K562 (cell line): ENCODE results near the gene ETHE1. TPM values are rescaled to one million over a fixed set of nuclear protein-coding genes. Genes with fewer than 3 reads are reported as not detected.

ENCODE experiments used
- ATAC-seq: fragments of 200-7000 bp; cut with Tn5 transposase; 3 replicates; pipeline ENCODE4 v1.9.1; 2020; ENCODE audit warnings: moderate library complexity
- BruUV-seq: library from RNA; stranded (reverse); fragments of 400-500 nt; replicated peaks from 2 replicates; lab custom pipeline; 2021; lab: Mats Ljungman, UMichigan
- CTCF ChIA-PET: fragments of 300-600 bp; formaldehyde crosslinking; extraction: SDS; loops from one replicate; lab custom pipeline; 2021; ENCODE audit warnings: low intra/inter-chr PET ratio; lab: Yijun Ruan, JAX
- POLR2A ChIA-PET: fragments of 300-600, 350-650 bp; sonication (Branson Sonifier 250); formaldehyde crosslinking; extraction: SDS; loops from one replicate; lab custom pipeline; 2021; ENCODE audit warnings: antibody characterized with exemption, inconsistent platforms; lab: Yijun Ruan, JAX
- DNase-seq, 4 experiments: peaks; one replicate each; pipeline versions ENCODE4 v3.0.0 to v3.0.0-alpha.2; 2011 to 2018; ENCODE audit warnings: low spot score in 3 of 4, mixed read lengths in 3 of 4; ENCODE audit errors: extremely low read depth in 1 of 4
- FAIRE-seq: peaks from 2 replicates; lab custom pipeline; 2011; peaks lifted over from hg19 to GRCh38; lab: Jason Lieb, UNC
- H2AFZ ChIP-seq: 2 replicates; pipeline ENCODE4 v1.6.0; 2011; ENCODE audit warnings: low read depth, low read length, control low read depth, inconsistent platforms
- H3K27ac ChIP-seq: fragments of 200-600 bp; 3 replicates; pipeline ENCODE4 v1.8.0; 2011; ENCODE audit warnings: low read depth, mild to moderate bottlenecking, control low read depth, inconsistent platforms, low read length, moderate library complexity, mixed read lengths; ENCODE audit errors: extremely low read depth
- H3K27me3 ChIP-seq, 2 experiments: fragments of 300-600 bp in 1 of 2; 2 replicates in 1 of 2; 3 replicates in 1 of 2; pipeline versions ENCODE4 v1.6.0 to v1.8.0; 2011; ENCODE audit warnings: inconsistent platforms in 2 of 2, low read length in 2 of 2, mild to moderate bottlenecking in 1 of 2, mixed read lengths in 1 of 2, moderate library complexity in 1 of 2; ENCODE audit not compliant: control insufficient read depth in 2 of 2, insufficient read depth in 2 of 2
- H3K36me3 ChIP-seq: fragments of 300-600 bp; 3 replicates; pipeline ENCODE4 v1.8.0; 2011; ENCODE audit warnings: mild to moderate bottlenecking, low read length, inconsistent platforms; ENCODE audit not compliant: control insufficient read depth, insufficient read depth
- H3K4me1 ChIP-seq, 2 experiments: fragments of 200-600 bp in 1 of 2; replicated peaks in 1 of 2; 2 replicates in 1 of 2; 3 replicates in 1 of 2; pipeline versions ENCODE4 v1.5.1 to v1.8.0; 2011; ENCODE audit warnings: inconsistent platforms in 2 of 2, low read length in 2 of 2, mild to moderate bottlenecking in 1 of 2, mixed read lengths in 1 of 2, moderate library complexity in 1 of 2; ENCODE audit not compliant: control insufficient read depth in 2 of 2, insufficient read depth in 2 of 2
- H3K4me2 ChIP-seq: 2 replicates; pipeline ENCODE4 v1.6.1; 2011; ENCODE audit warnings: low read length, control low read depth, inconsistent platforms, mixed read lengths; ENCODE audit not compliant: insufficient read depth
- H3K4me3 ChIP-seq: fragments of 200-600 bp; sonication (generic), shearing (Covaris generic); 2 replicates; pipeline ENCODE4 v1.5.1; 2016; ENCODE audit warnings: control low read depth, inconsistent platforms
- H3K79me2 ChIP-seq: fragments of 200-600 bp; 3 replicates; pipeline ENCODE4 v1.8.0; 2011; ENCODE audit warnings: low read length, inconsistent platforms; ENCODE audit not compliant: control insufficient read depth, insufficient read depth
- H3K9ac ChIP-seq, 2 experiments: 2 replicates each; pipeline versions ENCODE4 v1.6.0 to v1.6.1; 2011; ENCODE audit warnings: low read depth in 2 of 2, low read length in 2 of 2, control low read depth in 1 of 2, inconsistent platforms in 1 of 2, mild to moderate bottlenecking in 1 of 2, mixed read lengths in 1 of 2; ENCODE audit not compliant: insufficient read depth in 1 of 2
- H3K9me1 ChIP-seq: one replicate; pipeline ENCODE4 v1.6.0; 2011; ENCODE audit warnings: inconsistent platforms, mild to moderate bottlenecking, low read length, moderate library complexity; ENCODE audit not compliant: control insufficient read depth, insufficient read depth
- H3K9me3 ChIP-seq: replicated peaks from 2 replicates; pipeline ENCODE4 v1.5.1; 2011; ENCODE audit warnings: low read depth, low read length, inconsistent platforms; ENCODE audit not compliant: control insufficient read depth, insufficient read depth
- H4K20me1 ChIP-seq: replicated peaks from 2 replicates; pipeline ENCODE4 v1.6.1; 2011; ENCODE audit warnings: low read length, inconsistent platforms, mixed read lengths; ENCODE audit not compliant: control insufficient read depth, insufficient read depth
- MED1 ChIP-seq: sonication (generic); formaldehyde crosslinking; IDR thresholded peaks from 2 replicates; pipeline ENCODE4 v1.8.1; 2023; ENCODE audit warnings: missing genetic modification reagents, borderline replicate concordance
- MEF2A ChIP-seq: IDR thresholded peaks from 2 replicates; pipeline ENCODE4 v1.6.1; 2011; ENCODE audit warnings: low read depth, mild to moderate bottlenecking, low read length, moderate library complexity; ENCODE audit not compliant: control insufficient read depth
- RFX1 ChIP-seq: fragments of 450-650 bp; IDR thresholded peaks from 2 replicates; pipeline ENCODE4 v1.6.1; 2016; ENCODE audit warnings: mild to moderate bottlenecking, moderate library complexity
- SMAD2 ChIP-seq: fragments of 150-350 bp; IDR thresholded peaks from 2 replicates; pipeline ENCODE4 v1.6.1; 2014; ENCODE audit warnings: low read depth, mild to moderate bottlenecking, low read length
- TBL1XR1 ChIP-seq, 2 experiments: IDR thresholded peaks; 2 replicates each; pipeline ENCODE4 v1.6.1; 2012; ENCODE audit warnings: improper control_type of control experiment in 2 of 2, low read length in 2 of 2, mild to moderate bottlenecking in 1 of 2
- WGBS: fragments of 100-300 bp; shearing (Covaris generic); methylation state at CpG from one replicate; pipeline ENCODE4 v1.1.6; 2016; ENCODE audit warnings: low coverage, mixed read lengths; ENCODE audit not compliant: insufficient coverage; ENCODE audit errors: missing lambda C conversion rate; 5-methylcytosine and 5-hydroxymethylcytosine counted together
- in situ Hi-C: fragments of 300-500 bp; cut with MboI; formaldehyde crosslinking; loops from 4 replicates; pipeline ENCODE4 v1.15.0; 2018; ENCODE audit warnings: inconsistent platforms, mixed read lengths
- intact Hi-C: fragments of 100-400 bp; cut with micrococcal nuclease; formaldehyde crosslinking; loops from 2 replicates; pipeline ENCODE4 v1.14.2; 2022
- polyA plus RNA-seq, 8 experiments: library from polyadenylated mRNA; depleted of rRNA in 4 of 8; stranded (reverse) in 5 of 8; unstranded in 3 of 8; fragments of >200 nt; fragmentation: Nextera tagmentation in 2 of 8; fragmentation: Illumina TruSeq in 1 of 8; extraction: Ambion mirVana in 2 of 8; extraction: Trizol in 1 of 8; gene quantifications; 2 replicates each; pipeline versions ENCODE4 v1.2.1 to v1.2.3, GENCODE V29; 2011 to 2014; ENCODE audit warnings: inconsistent platforms in 1 of 8, missing spikeins in 1 of 8
- total RNA-seq, 7 experiments: library from RNA; depleted of rRNA in 6 of 7; stranded (reverse); fragments of >200 nt in 6 of 7; fragmentation: Illumina TruSeq in 2 of 7; extraction: Trizol in 2 of 7; gene quantifications; 2 replicates each; pipeline versions ENCODE4 v1.2.1 to v1.2.3, GENCODE V29; 2011 to 2021; ENCODE audit warnings: low replicate concordance in 1 of 7

The ETHE1 gene
- total and polyA plus RNA-seq, 9 of the 15 experiments (the other 6 are each of a cell fraction or from before 2014, with no cell fraction given), result 2.9 to 21.0 (median 10.2) TPM

GRCh38 chr19:43572171-43572588, 45.2 kb upstream of the ETHE1 start:
- Histone ChIP-seq H3K9me1 (no peaks in the 10 kb centered on the region), H3K27ac (no peak overlapping the region), H3K4me2 (no peak overlapping the region), H3K79me2 (peaks cover 12% of the 10 kb centered on the region), H3K36me3 (peaks cover 10% of the 10 kb centered on the region; the same call in 2 of the 3 replicates), H4K20me1 (no peaks in the 10 kb centered on the region; the same call in 1 of the 2 replicates), H3K9me3 (no peaks in the 10 kb centered on the region), H3K4me3 (no peak overlapping the region), H2AFZ (no peak overlapping the region), H3K4me1 (peaks cover 5 to 16% of the 10 kb centered on the region in 2 experiments; a peak in 3 of 5 replicates), H3K27me3 (no peaks in the 10 kb centered on the region), H3K9ac (peak overlapping the region in 1 of 2 experiments; percentile 31; a peak in 1 of 4 replicates)
- ChIA-PET POLR2A (interaction anchor here (1.5 to 3.5 kb wide), 2 partner anchors 11 to 38 kb away, joined by 5 to 19 read pairs; no protein-coding TSS in a partner anchor), CTCF (no interaction called here)
- 92% methylated on average over 3 of the region's 3 CpGs for WGBS
- ATAC-seq (no peak), DNase-seq (no peak), FAIRE-seq (no peak)
- no peak for TF ChIP-seq SMAD2
- TF ChIP-seq MED1 (CRISPR knock-in tag), result no peak
- TF ChIP-seq MEF2A, result no peak
- peak; percentile 23; the same call in 1 of the 2 replicates for TF ChIP-seq RFX1
- no peak for TF ChIP-seq TBL1XR1 (IDR thresholded peaks at IDR 0.05; ENCODE audit: low read length in 2 of 2)
- intact Hi-C loops (no loop called here), in situ Hi-C loops (no loop called here)
- no TSS peak for BruUV-seq
